ENCODE measurements around the gene WDR55. TPM values are rescaled to one million over a fixed set of nuclear protein-coding genes. Genes with fewer than 3 reads are reported as not detected.
"Not testable (repeated sequence)": the region's sequence is repeated elsewhere in the genome, so short reads cannot be mapped to it uniquely, and the experiment has no call there.

The WDR55 gene
- total RNA-seq, 1 donor from 2014 or later = 28.8 TPM

- H4K20me1 ChIP-seq (ENCODE audit: insufficient read depth, low read length) = no peaks in the 10 kb centered on the region
- peaks cover 24% of the 10 kb centered on the region for H3K4me1 ChIP-seq (ENCODE audit: insufficient read depth, low read length)
- H3K4me1 Mint-ChIP-seq (ENCODE audit: low read depth, unreplicated experiment) = peaks cover 6% of the 10 kb centered on the region
- TF ChIP-seq EZH2 (IDR thresholded peaks at IDR 0.05; ENCODE audit: insufficient read depth, low read length) (no peak), CTCF (IDR thresholded peaks at IDR 0.05; ENCODE audit: insufficient read depth, low read depth, low read length) (no peak)
- H3K9me3 ChIP-seq (ENCODE audit: insufficient read depth, low read depth, low read length) = peaks cover 4% of the 10 kb centered on the region
- FAIRE-seq (no peak), DNase-seq (ENCODE audit: low read depth) (no peak)
- H3K27me3 Mint-ChIP-seq (ENCODE audit: low read depth, unreplicated experiment) = no peaks in the 10 kb centered on the region
- H3K79me2 ChIP-seq (ENCODE audit: insufficient read depth, low read length) = peaks cover 7% of the 10 kb centered on the region
- H3K4me3 ChIP-seq (ENCODE audit: insufficient read depth, low read depth, low read length) = no peak overlapping the region
- no peak overlapping the region for H3K4me2 ChIP-seq (ENCODE audit: low read length)
- peaks cover 11% of the 10 kb centered on the region for H3K9me3 Mint-ChIP-seq (ENCODE audit: unreplicated experiment)
- no peak overlapping the region for H3K27ac ChIP-seq (ENCODE audit: low read depth, low read length)
- no peak overlapping the region for H2AFZ ChIP-seq (ENCODE audit: low read depth, low read length)
- no peaks in the 10 kb centered on the region for H3K36me3 ChIP-seq (ENCODE audit: insufficient read depth, low read length)
- H3K27ac Mint-ChIP-seq (ENCODE audit: unreplicated experiment) = no peak overlapping the region
- H3K36me3 Mint-ChIP-seq (ENCODE audit: low read depth, unreplicated experiment) = peaks cover 2% of the 10 kb centered on the region
- H3K27me3 ChIP-seq (ENCODE audit: insufficient read depth, low read length) = peaks cover 22% of the 10 kb centered on the region
- no peak overlapping the region for H3K9ac ChIP-seq (ENCODE audit: low read length)
- H3K4me3 Mint-ChIP-seq (ENCODE audit: unreplicated experiment) = no peak overlapping the region
Observed at GRCh38 chr5:140635291-140636257, 29.1 kb upstream of the WDR55 start.

DNA sequence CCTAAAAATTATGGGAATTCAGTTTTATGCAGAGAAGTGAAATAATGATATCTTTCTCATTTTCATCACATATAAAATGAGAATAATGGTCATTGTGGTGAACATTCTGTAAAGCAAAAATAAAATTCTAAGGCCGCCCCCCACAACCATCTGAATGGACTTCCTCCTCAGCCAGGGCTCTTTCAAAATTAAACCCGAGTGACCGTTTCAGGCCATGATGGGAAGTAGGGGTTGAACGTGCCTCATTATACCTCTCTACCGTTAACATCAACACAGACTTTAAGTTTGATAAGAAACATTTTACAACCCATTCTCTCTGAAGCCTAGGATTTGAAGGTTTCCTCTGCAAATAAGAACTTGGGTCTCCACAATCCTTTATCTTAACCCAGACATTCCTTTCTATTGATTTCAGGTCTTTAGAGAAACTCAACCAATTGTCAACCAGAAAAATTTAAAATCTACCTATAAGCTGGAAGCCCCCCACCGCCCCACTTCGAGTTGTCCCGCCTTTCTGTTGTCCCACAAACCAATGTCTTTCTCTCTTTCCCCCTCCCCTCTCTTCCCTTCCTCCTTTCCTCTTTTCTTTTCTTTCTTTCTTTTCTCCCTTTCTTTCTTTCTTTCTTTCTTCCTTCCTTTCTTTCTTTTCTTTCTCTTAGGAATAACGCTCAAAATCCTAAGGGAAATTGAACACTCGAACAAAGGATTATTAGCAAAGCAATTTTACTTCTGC, 27.2 kb upstream of the WDR55 start:
- Histone ChIP-seq H3K27ac (ENCODE audit: low read depth, low read length) (no peak overlapping the region), H3K27me3 (ENCODE audit: insufficient read depth, low read length) (peaks cover 8% of the 10 kb centered on the region), H3K4me2 (ENCODE audit: low read length) (no peak overlapping the region), H3K9me3 (ENCODE audit: insufficient read depth, low read depth, low read length) (no peaks in the 10 kb centered on the region), H2AFZ (ENCODE audit: low read depth, low read length) (no peak overlapping the region), H3K36me3 (ENCODE audit: insufficient read depth, low read length) (no peaks in the 10 kb centered on the region), H3K4me1 (ENCODE audit: insufficient read depth, low read length) (peaks cover 16% of the 10 kb centered on the region), H4K20me1 (ENCODE audit: insufficient read depth, low read length) (peaks cover 5% of the 10 kb centered on the region), H3K4me3 (ENCODE audit: insufficient read depth, low read depth, low read length) (no peak overlapping the region), H3K9ac (ENCODE audit: low read length) (no peak overlapping the region), H3K79me2 (ENCODE audit: insufficient read depth, low read length) (peaks cover 10% of the 10 kb centered on the region)
- Mint-ChIP-seq H3K9me3 (ENCODE audit: unreplicated experiment) (peaks cover 6% of the 10 kb centered on the region), H3K36me3 (ENCODE audit: low read depth, unreplicated experiment) (peaks cover 11% of the 10 kb centered on the region), H3K4me3 (ENCODE audit: unreplicated experiment) (no peak overlapping the region), H3K27me3 (ENCODE audit: low read depth, unreplicated experiment) (no peaks in the 10 kb centered on the region), H3K27ac (ENCODE audit: unreplicated experiment) (no peak overlapping the region), H3K4me1 (ENCODE audit: low read depth, unreplicated experiment) (peaks cover 6% of the 10 kb centered on the region)
- TF ChIP-seq EZH2 (IDR thresholded peaks at IDR 0.05; ENCODE audit: insufficient read depth, low read length) (no peak), CTCF (IDR thresholded peaks at IDR 0.05; ENCODE audit: insufficient read depth, low read depth, low read length) (no peak)
- FAIRE-seq (no peak), DNase-seq (ENCODE audit: low read depth) (no peak)

- not testable (repeated sequence) for H3K27me3 Mint-ChIP-seq (ENCODE audit: low read depth, unreplicated experiment); FAIRE-seq; H3K4me1 ChIP-seq (ENCODE audit: insufficient read depth, low read length); H3K9me3 Mint-ChIP-seq (ENCODE audit: unreplicated experiment); H3K27me3 ChIP-seq (ENCODE audit: insufficient read depth, low read length); DNase-seq (ENCODE audit: low read depth); H4K20me1 ChIP-seq (ENCODE audit: insufficient read depth, low read length); H3K9me3 ChIP-seq (ENCODE audit: insufficient read depth, low read depth, low read length); H3K36me3 ChIP-seq (ENCODE audit: insufficient read depth, low read length); H3K4me1 Mint-ChIP-seq (ENCODE audit: low read depth, unreplicated experiment)
- Histone ChIP-seq H3K4me2 (ENCODE audit: low read length) (peak overlapping the region; percentile 95), H3K27ac (ENCODE audit: low read depth, low read length) (peak overlapping the region; percentile 12), H2AFZ (ENCODE audit: low read depth, low read length) (peak overlapping the region; percentile 73), H3K4me3 (ENCODE audit: insufficient read depth, low read depth, low read length) (peak overlapping the region; percentile 55), H3K9ac (ENCODE audit: low read length) (peak overlapping the region; percentile 53), H3K79me2 (ENCODE audit: insufficient read depth, low read length) (peaks cover 10% of the 10 kb centered on the region)
- Mint-ChIP-seq H3K4me3 (ENCODE audit: unreplicated experiment) (peak overlapping the region; percentile 88), H3K36me3 (ENCODE audit: low read depth, unreplicated experiment) (peaks cover 11% of the 10 kb centered on the region), H3K27ac (ENCODE audit: unreplicated experiment) (peak overlapping the region; percentile 71)
Observed at GRCh38 chr5:140638898-140639147, 25.9 kb upstream of the WDR55 start.

Data from astrocyte (in vitro differentiated cells and primary cell).